Stimulated activated CD8-positive, alpha-beta memory T cell treated with anti-CD3 and anti-CD28 coated beads, Interleukin-4, amount 100 ng/mL, for 48 hours (primary cell): Measurements from ENCODE around the gene MGMT.

Experiments
- DNase-seq: peaks from one replicate; pipeline ENCODE4 v3.0.0-alpha.2; 2020

MGMT gene

GRCh38 chr10:129602938-129603535 is 136.0 kb downstream of the MGMT start:
- DNase-seq, result no peak

GRCh38 chr10:129604333-129605032 is 137.4 kb downstream of the MGMT start:
- no peak for DNase-seq

GRCh38 chr10:129605266-129605985 is 138.4 kb downstream of the MGMT start:
- no peak for DNase-seq

- DNase-seq, result no peak
Measured at GRCh38 chr10:129605986-129606518, 139.0 kb downstream of the MGMT start.

GRCh38 chr10:129607607-129608109 is 140.6 kb downstream of the MGMT start:
- DNase-seq, result no peak

GRCh38 chr10:129608653-129609052 is 141.6 kb downstream of the MGMT start:
- DNase-seq, result no peak

- DNase-seq, result no peak
Measured at GRCh38 chr10:129609551-129609950, 142.5 kb downstream of the MGMT start.

GRCh38 chr10:129612481-129613109 is 145.6 kb downstream of the MGMT start:
- DNase-seq, result no peak

- no peak for DNase-seq
Measured at GRCh38 chr10:129613377-129613980, 146.4 kb downstream of the MGMT start.

GRCh38 chr10:129614341-129614740 is 147.3 kb downstream of the MGMT start:
- no peak for DNase-seq

GRCh38 chr10:129615381-129615780 is 148.3 kb downstream of the MGMT start:
- DNase-seq, result no peak

- DNase-seq, result no peak
Measured at GRCh38 chr10:129615921-129616525, 149.0 kb downstream of the MGMT start.

- no peak for DNase-seq
Measured at GRCh38 chr10:129617768-129618167, 150.7 kb downstream of the MGMT start.

- DNase-seq, result no peak
Measured at GRCh38 chr10:129621062-129621461, 154.0 kb downstream of the MGMT start.

- DNase-seq, result no peak
Measured at GRCh38 chr10:129621693-129622092, 154.7 kb downstream of the MGMT start.

GRCh38 chr10:129622291-129622690 is 155.2 kb downstream of the MGMT start:
- no peak for DNase-seq

GRCh38 chr10:129622736-129623135 is 155.7 kb downstream of the MGMT start:
- DNase-seq, result no peak

- DNase-seq, result no peak
Measured at GRCh38 chr10:129624526-129624925, 157.5 kb downstream of the MGMT start.

GRCh38 chr10:129626309-129626708 is 159.3 kb downstream of the MGMT start:
- DNase-seq, result no peak

GRCh38 chr10:129626796-129627435 is 159.9 kb downstream of the MGMT start:
- DNase-seq, result no peak

- DNase-seq, result no peak
Measured at GRCh38 chr10:129627442-129627841, 160.4 kb downstream of the MGMT start.

GRCh38 chr10:129628823-129629222 is 161.8 kb downstream of the MGMT start:
- no peak for DNase-seq
